Femur (tissue), 1 donor: Measurements from ENCODE around the gene C15orf61.

Source experiments
- DNase-seq: peaks from one replicate; pipeline ENCODE4 v3.0.0-alpha.2; 2017

The C15orf61 gene

GRCh38 chr15:67521029-67521782, at the start of gene C15orf61:
TSS of gene C15orf61 (plus strand) at chr15:67521131. CDS start at chr15:67521249, 118 bp downstream.
- peak; percentile 89 for DNase-seq

GRCh38 chr15:67472957-67473356, 48.0 kb upstream of the C15orf61 start:
- DNase-seq = no peak

- DNase-seq = no peak
These were observed 46.4 kb upstream of the C15orf61 start for GRCh38 chr15:67474405-67475110.

DNA sequence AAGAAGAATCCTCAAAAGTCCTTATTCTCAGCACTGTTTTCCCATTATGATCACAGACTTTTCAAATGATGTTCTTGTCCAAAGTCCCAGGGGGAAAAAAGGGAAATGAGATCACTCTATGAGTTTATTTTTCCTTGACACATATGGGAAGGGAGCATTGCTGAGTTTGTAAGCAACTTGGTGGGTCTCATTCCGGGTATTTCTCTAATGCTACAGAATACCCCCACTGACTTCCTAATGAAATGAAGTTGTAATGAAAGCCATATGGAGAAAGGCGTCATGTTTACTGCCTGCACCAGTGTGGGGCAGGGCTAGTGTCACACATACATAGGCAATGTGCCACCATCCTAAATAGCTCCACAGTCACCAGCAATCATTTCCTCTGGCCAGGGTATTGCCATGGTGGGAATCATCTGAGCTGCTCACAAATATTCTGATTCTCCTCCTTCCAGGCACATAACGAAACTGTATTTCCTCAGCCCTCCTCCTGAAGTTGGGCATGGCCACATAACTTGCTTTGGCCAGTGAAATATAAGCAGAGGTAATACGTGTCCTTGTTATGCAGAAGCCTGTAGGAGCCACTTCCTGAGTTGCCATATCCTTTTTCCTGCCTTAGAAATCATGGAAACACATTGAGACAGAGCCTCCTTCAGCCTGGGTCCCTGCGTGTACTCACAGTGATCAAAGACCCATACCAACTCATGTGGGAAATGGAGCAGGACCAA, 41.0 kb upstream of the C15orf61 start:
- DNase-seq = no peak

DNA sequence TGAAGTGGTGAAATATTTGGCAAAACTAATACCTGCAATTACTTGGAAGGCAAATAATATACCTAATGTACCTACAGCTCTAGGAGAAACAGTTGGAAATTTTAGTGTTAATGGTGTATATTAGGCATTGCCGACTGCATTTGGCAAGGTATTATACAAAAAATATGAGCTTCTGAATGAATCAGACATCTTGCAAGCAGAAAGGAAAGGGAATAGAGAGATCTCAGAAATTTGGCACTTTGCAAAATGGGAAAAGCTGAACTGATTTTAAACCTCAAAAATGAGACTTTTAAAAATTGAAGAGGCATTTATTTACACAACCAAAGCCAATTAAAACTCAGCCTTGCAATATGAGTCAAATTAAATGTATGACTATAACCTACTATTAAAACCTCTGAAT, 40.2 kb upstream of the C15orf61 start:
- DNase-seq = no peak

DNA sequence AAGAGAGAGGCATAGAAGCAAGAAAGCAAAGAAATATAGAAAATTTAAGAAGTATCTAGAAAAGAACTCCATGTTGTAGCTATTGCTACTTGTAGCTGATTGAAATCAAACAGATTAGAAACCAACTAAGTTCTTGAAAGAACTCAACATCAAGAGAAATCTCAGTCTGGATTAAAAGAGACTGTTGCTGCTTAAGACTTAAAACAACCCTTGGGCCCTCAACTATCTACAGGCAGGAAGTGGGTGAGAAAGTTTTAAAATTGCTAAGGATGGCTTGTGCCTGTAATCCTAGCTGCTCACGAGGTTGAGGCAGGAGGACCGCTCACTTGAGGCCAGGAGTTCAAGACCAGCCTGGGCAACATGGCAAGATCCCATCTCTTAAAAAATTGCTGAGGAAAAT, 39.3 kb upstream of the C15orf61 start:
- no peak for DNase-seq

GRCh38 chr15:67495585-67495984, 25.3 kb upstream of the C15orf61 start:
- no peak for DNase-seq

DNA sequence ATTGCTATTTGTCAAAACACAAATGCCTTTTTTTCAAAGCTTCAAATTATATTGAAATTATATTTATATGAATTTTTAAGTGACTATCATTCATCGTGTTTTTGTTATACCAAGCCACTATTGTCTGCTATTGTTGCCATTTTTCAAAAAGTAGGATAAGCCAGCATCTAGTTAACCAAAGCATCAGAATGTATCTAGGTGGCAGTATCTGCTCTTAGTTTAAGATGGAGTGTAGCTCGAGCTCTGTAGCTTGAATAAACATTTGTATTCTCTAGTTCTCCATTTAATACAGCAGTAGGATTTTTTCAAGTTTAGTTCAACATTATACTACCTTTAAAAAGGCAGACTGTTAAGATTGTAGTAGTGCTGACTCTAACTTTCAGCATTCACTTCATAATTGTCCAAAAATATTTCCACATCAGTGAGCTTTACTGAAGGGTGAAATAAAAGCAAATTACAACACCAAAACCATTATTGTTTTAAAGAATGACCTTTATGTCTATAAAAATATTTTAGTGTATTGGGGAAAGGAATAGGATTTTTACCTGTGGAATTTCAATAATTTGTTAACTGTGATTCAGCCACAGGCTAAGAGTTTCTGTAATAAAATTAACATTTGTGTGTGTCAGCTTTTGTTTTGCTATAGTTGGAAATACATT, 19.6 kb upstream of the C15orf61 start:
- no peak for DNase-seq

- DNase-seq = no peak
These were observed 19.0 kb upstream of the C15orf61 start for GRCh38 chr15:67501836-67502461.

DNA sequence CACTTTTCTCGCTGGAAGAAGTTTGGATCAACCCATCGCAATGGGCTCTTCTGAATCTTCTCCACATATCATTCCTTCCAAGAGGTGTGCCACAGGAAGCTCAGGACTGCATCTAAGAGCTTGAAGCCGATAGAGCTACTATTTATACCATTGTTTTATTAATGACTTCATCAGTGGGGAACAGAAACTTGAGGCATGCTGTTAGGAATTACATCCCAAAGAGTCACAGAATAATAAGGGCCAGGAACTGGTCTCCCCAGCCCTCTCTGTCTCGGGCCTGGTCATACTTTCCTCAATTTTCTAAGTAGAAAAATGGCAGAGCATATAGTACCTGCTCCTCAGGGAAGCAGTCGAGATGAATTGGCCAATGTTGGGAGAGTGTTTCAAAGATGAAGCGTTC, 16.9 kb upstream of the C15orf61 start:
- DNase-seq = no peak

DNA sequence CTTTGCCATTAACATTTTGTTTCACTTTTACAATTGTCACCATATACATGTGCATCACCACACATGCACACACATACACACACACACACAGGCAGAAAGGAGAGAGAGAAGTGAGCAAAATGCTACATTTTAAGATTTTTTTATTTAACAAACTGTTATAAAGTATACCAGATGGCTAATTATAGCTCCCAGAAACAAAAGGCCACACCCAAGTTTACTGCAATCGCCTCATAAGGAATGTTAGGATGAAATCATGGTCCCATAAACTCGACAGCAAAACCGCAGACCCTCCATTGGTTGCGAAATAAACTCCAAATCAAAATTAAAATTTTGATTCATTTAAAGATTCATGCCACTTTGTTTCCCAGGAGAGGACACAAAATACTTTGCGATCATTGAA, 16.1 kb upstream of the C15orf61 start:
- no peak for DNase-seq

- DNase-seq = no peak
These were observed 15.0 kb upstream of the C15orf61 start for GRCh38 chr15:67505675-67506572.

DNA sequence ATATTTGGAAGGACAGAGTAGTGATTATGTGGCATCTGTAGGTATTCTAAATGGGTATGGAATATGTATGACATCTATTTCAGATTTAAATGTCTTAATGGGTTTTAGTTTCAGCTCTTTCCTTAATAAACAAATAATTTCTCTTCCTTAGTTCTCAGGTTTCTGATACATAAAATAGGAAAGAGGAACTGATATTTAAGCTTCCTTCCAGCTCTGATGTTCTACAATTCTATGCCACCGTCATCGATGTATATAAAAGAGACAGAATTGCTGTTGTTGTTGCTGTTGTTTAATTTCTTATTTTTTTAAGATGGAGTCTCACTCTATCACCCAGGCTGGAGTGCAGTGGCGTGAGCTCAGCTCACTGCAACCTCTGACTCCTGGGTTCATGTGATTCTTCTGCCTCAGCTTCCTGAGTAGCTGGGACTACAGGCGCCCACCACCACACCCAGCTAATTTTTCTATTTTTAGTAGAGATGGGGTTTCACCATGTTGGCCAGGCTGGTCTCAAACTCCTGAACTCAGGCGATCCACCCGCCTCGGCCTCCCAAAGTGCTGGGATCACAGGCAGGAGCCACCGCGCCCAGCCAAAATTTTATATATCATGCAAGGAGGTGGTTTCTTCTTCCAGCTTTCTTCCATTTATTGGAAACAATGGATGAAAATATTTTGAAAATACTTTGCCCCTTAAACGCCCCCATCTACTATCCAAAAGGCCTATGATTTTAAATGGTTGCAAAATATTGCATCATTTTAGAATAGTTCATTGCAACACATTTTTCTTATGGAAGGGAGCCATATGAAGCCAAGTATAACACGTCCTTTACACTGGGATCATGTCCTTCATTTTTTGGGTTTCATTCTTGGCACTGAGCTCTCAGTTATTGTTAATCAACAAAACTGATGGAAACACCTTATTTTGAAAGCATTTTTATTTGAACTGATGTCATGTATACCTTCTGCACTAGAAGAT, 13.9 kb upstream of the C15orf61 start:
- DNase-seq = no peak

DNA sequence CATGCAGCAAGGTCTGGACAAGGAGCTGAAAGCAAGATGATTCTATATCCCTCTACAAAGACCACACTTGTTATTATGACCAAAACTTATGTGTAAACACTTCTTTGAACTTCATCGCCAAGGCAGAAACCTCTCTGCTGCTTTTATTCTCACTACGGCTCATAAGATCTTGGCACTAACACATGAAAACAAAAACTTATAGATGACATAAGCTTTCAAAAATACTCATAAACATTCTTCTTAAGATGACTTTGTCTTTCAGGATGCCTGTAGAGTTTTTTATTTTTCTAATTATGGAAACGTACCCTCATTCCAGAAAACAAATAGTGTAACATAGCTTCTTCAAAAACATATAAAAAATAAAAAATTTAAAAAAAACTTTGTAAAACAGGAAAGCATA, 12.5 kb upstream of the C15orf61 start:
- DNase-seq = no peak

GRCh38 chr15:67509918-67510317, 11.0 kb upstream of the C15orf61 start:
- DNase-seq = no peak

GRCh38 chr15:67510597-67511190, 10.2 kb upstream of the C15orf61 start:
- DNase-seq = no peak

GRCh38 chr15:67511606-67512005, 9.3 kb upstream of the C15orf61 start:
- no peak for DNase-seq

DNA sequence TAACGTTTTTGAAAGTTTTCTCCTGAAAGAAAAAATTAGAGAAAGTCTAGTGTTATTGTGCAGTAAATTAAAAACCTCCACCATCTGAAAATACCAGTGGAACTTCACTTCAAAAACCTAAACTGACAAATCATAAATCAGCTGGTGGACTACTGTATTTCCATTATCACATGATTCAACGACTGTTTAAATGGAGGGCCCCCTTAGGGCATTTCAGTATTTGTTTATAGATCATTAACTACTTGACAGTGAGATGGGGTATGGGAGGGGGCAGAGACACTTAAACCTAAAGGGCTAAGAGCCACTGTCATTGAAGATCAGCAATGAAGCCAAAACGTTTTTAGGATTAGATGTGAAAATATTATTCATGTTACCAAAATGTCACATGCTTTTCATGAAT, 8.8 kb upstream of the C15orf61 start:
- DNase-seq = no peak

DNA sequence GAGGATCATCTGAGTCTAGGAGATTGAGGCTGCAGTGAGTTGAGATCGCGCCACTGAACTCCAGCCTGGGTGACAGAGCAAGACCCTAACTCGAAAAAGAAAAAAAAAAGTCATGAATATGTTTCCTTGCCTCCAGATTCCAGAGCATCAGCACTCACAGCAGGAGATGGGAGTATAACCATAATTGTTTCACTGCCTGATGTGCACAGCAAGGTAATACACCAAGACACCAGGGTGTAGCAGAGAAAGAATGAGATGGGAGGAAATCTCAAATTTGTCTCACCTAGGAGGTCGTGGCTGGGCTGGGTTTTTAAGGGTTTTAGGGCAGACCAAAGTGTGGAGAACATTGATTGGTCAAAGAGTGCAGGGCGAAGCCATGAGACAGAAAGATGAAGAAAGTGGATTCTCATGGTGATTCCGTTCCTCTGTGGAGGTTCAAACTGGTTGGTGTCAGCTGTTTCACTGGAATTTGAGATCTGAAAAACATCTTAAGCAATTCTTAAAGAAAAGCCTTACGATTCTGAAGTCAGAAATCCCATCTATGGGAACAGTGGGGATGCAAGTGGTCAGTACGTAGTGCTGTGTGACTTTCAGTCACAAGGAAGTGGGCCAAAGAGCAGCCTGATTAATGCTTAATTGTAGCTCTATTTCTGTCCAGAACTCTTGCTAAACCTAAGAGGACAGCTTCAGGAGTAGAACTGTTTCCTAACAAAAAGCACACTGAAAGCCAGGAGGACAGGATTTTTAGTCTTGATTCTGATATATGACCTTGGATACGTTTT, 7.8 kb upstream of the C15orf61 start:
- no peak for DNase-seq
